ENCODE results near the gene ALDH1A3.

The ALDH1A3 gene

GRCh38 chr15:100895721-100896120 lies 16.1 kb downstream of the ALDH1A3 start:
- Histone ChIP-seq H3K4me1 (ENCODE audit: control insufficient read depth, insufficient read depth, low read length) (no peaks in the 10 kb centered on the region), H3K27ac (ENCODE audit: extremely low read depth, low read depth, low read length) (no peak overlapping the region), H3K36me3 (ENCODE audit: control insufficient read depth in 2 of 2, insufficient read depth in 1 of 2, low read length in 2 of 2) (peaks cover 0 to 69% of the 10 kb centered on the region in 2 experiments; a peak in 1 of 3 replicates), H3K4me3 (ENCODE audit: low read depth, low read length) (no peak overlapping the region), H3K9me3 (ENCODE audit: control insufficient read depth, insufficient read depth, low read depth, low read length) (no peaks in the 10 kb centered on the region)
- ChIA-PET CTCF (interaction anchor here (0.8 to 1.9 kb wide), 2 partner anchors 10 to 22 kb away, joined by 3 to 14 read pairs; partner anchors contain the start of gene LRRK1), POLR2A (no interaction called here)
- TF ChIP-seq OSR2 (tag by site-specific recombination; IDR thresholded peaks at IDR 0.05), result no peak
- no peak for TF ChIP-seq SALL2 (tag by site-specific recombination; IDR thresholded peaks at IDR 0.05; ENCODE audit: borderline replicate concordance)
- no peak for TF ChIP-seq ZXDB (tag by site-specific recombination; IDR thresholded peaks at IDR 0.05)

GRCh38 chr15:100897221-100898151 lies 17.9 kb downstream of the ALDH1A3 start:
- CTCF ChIA-PET, result interaction anchor here (0.6 to 1.9 kb wide), 3 partner anchors 20 to 592 kb away, joined by 3 to 14 read pairs (median 4); partner anchors contain the start of genes LRRK1 and PCSK6
- H3K27ac ChIP-seq (ENCODE audit: extremely low read depth, low read depth, low read length), result no peak overlapping the region

GRCh38 chr15:100898152-100898490 lies 18.5 kb downstream of the ALDH1A3 start:
- POLR2A ChIA-PET, result no interaction called here
- CTCF ChIA-PET, result interaction anchor here (0.6 kb wide), 1 partner anchor 264 kb away, joined by 4 read pairs; no protein-coding TSS in a partner anchor

More at GRCh38 chr15:100897221-100898151, 17.9 kb downstream of the ALDH1A3 start:
- Histone ChIP-seq H3K9me3 (ENCODE audit: control insufficient read depth, insufficient read depth, low read depth, low read length) (no peaks in the 10 kb centered on the region), H3K36me3 (ENCODE audit: control insufficient read depth in 2 of 2, insufficient read depth in 1 of 2, low read length in 2 of 2) (peaks cover 0 to 65% of the 10 kb centered on the region in 2 experiments; a peak in 1 of 3 replicates), H3K4me1 (ENCODE audit: control insufficient read depth, insufficient read depth, low read length) (no peaks in the 10 kb centered on the region), H3K4me3 (ENCODE audit: low read depth, low read length) (no peak overlapping the region)
- no peak for TF ChIP-seq AEBP2 (tag by site-specific recombination; IDR thresholded peaks at IDR 0.05; ENCODE audit: borderline replicate concordance)
- no peak for TF ChIP-seq ZNF658 (tag by site-specific recombination; IDR thresholded peaks at IDR 0.05)
- POLR2A ChIA-PET, result no interaction called here

DNA sequence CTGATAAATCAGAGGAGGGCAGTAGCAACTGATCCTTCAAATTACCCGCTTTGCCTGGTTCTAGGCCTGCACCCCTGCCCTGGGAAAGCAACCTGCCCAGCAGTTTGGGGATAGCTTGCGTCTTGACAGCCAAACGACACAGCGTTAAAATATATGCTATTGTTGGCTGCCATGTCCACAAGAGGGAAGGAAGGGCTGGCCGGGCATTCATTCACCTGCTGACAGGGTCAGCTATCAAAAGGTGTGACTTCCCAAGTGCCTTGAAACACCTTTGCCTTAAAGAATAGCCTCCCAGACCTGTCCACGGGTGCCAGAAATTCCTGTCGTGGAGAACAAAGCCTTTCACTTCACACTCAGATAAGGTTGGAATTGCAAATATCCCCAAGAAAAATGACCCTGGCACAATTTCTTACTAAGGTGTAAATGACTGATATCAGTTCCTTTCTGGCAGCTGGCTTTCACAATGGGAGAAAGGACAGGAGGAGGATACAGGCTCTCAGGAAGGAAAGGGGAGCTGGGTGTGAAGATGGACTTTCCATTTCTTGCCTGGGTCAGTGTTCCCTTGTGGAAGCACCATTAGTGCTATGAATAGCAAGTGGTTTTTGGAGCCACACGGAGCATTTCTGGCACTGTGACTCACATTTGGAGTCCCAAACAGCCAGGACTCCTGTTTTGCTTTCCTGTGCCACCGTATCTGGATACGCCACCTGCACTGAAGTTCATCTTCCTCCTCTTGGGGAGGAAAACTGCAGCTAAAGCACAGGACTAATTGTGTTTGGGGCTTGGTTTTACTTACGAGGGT lies 19.2 kb downstream of the ALDH1A3 start:
- no peak overlapping the region for H3K4me3 ChIP-seq (ENCODE audit: low read depth, low read length)
- ChIA-PET CTCF (no interaction called here), POLR2A (no interaction called here)
- H3K27ac ChIP-seq (ENCODE audit: extremely low read depth, low read depth, low read length), result no peak overlapping the region
- H3K4me1 ChIP-seq (ENCODE audit: control insufficient read depth, insufficient read depth, low read length), result no peaks in the 10 kb centered on the region
- H3K36me3 ChIP-seq (ENCODE audit: control insufficient read depth in 2 of 2, insufficient read depth in 1 of 2, low read length in 2 of 2), result peaks cover 0 to 58% of the 10 kb centered on the region in 2 experiments; a peak in 1 of 3 replicates
- no peaks in the 10 kb centered on the region for H3K9me3 ChIP-seq (ENCODE audit: control insufficient read depth, insufficient read depth, low read depth, low read length)
- TF ChIP-seq SP7 (tag by site-specific recombination; IDR thresholded peaks at IDR 0.05), result 0 out of 2 replicates have a peak, but pooled peaks have one; percentile 15
- TF ChIP-seq ZNF623 (tag by site-specific recombination; IDR thresholded peaks at IDR 0.05), result no peak

More at GRCh38 chr15:100898152-100898490, 18.5 kb downstream of the ALDH1A3 start:
- Histone ChIP-seq H3K4me3 (ENCODE audit: low read depth, low read length) (no peak overlapping the region), H3K4me1 (ENCODE audit: control insufficient read depth, insufficient read depth, low read length) (no peaks in the 10 kb centered on the region), H3K27ac (ENCODE audit: extremely low read depth, low read depth, low read length) (no peak overlapping the region), H3K9me3 (ENCODE audit: control insufficient read depth, insufficient read depth, low read depth, low read length) (no peaks in the 10 kb centered on the region), H3K36me3 (ENCODE audit: control insufficient read depth in 2 of 2, insufficient read depth in 1 of 2, low read length in 2 of 2) (peaks cover 0 to 61% of the 10 kb centered on the region in 2 experiments; a peak in 1 of 3 replicates)
- TF ChIP-seq ZNF660 (tag by site-specific recombination; IDR thresholded peaks at IDR 0.05) (no peak), ZNF629 (tag by site-specific recombination; IDR thresholded peaks at IDR 0.05) (no peak), SCRT2 (tag by site-specific recombination; IDR thresholded peaks at IDR 0.05) (no peak), ZNF223 (tag by site-specific recombination; IDR thresholded peaks at IDR 0.05) (no peak), ZNF221 (tag by site-specific recombination; IDR thresholded peaks at IDR 0.05; ENCODE audit: borderline replicate concordance) (no peak), HOXC10 (CRISPR knock-in tag; IDR thresholded peaks at IDR 0.05) (no peak), ZNF701 (tag by site-specific recombination; IDR thresholded peaks at IDR 0.05) (no peak), ZNF175 (tag by site-specific recombination; IDR thresholded peaks at IDR 0.05) (no peak), ZIC2 (tag by site-specific recombination; IDR thresholded peaks at IDR 0.05) (no peak), YY1 (tag by site-specific recombination; IDR thresholded peaks at IDR 0.05) (no peak), ZFP41 (tag by site-specific recombination; IDR thresholded peaks at IDR 0.05; ENCODE audit: borderline replicate concordance) (no peak), ZNF654 (tag by site-specific recombination; IDR thresholded peaks at IDR 0.05; ENCODE audit: low read depth) (no peak)
- TF ChIP-seq, protein P1, sequence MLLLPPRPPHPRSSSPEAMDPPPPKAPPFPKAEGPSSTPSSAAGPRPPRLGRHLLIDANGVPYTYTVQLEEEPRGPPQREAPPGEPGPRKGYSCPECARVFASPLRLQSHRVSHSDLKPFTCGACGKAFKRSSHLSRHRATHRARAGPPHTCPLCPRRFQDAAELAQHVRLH (tag by site-specific recombination; IDR thresholded peaks at IDR 0.05), result no peak
